Caco-2 (cell line): ENCODE measurements around the gene ACY1. TPM values are rescaled to one million over a fixed set of nuclear protein-coding genes. Genes with fewer than 3 reads are reported as not detected.

ENCODE experiments used
- BruUV-seq: library from RNA; stranded (reverse); fragments of 400-500 nt; replicated peaks from 2 replicates; lab custom pipeline; 2021; lab: Mats Ljungman, UMichigan
- CTCF ChIA-PET: fragments of 300-600 bp; sonication (Branson Sonifier 250); formaldehyde crosslinking; loops from one replicate; lab custom pipeline; 2022; ENCODE audit warnings: antibody characterized with exemption; lab: Charles Lee
- POLR2A ChIA-PET: fragments of 300-600 bp; sonication (Branson Sonifier 250); formaldehyde crosslinking; loops from one replicate; lab custom pipeline; 2022; ENCODE audit warnings: antibody characterized with exemption; lab: Charles Lee
- DNase-seq, 2 experiments: peaks; one replicate each; pipeline versions ENCODE4 v3.0.0 to v3.0.0-alpha.2; 2020 to 2022
- H3K27me3 ChIP-seq: replicated peaks from 2 replicates; pipeline ENCODE4 v1.6.0; 2011; ENCODE audit warnings: low read length; ENCODE audit not compliant: control insufficient read depth, insufficient read depth
- H3K36me3 ChIP-seq: 2 replicates; pipeline ENCODE4 v1.5.1; 2011; ENCODE audit warnings: low read length; ENCODE audit not compliant: control insufficient read depth, insufficient read depth
- H3K4me1 ChIP-seq: fragments of 250-450 bp; sonication (Bioruptor Pico); 2 replicates; pipeline ENCODE4 v1.5.1; 2020; ENCODE audit warnings: mild to moderate bottlenecking
- H3K4me3 ChIP-seq: 2 replicates; pipeline ENCODE4 v1.5.1; 2011; ENCODE audit warnings: low read depth, mild to moderate bottlenecking, control low read depth, low read length
- H3K9me3 ChIP-seq: fragments of 250-450 bp; sonication (Bioruptor Pico); 2 replicates; pipeline ENCODE4 v1.5.1; 2020; ENCODE audit warnings: mild to moderate bottlenecking, moderate library complexity
- H3K27ac Mint-ChIP-seq: one replicate; pipeline ENCODE4 v1.8.0; 2022; ENCODE audit warnings: mixed read lengths; ENCODE audit not compliant: unreplicated experiment
- H3K27me3 Mint-ChIP-seq: one replicate; pipeline ENCODE4 v1.8.0; 2022; ENCODE audit warnings: mixed read lengths; ENCODE audit not compliant: insufficient read depth, unreplicated experiment
- H3K36me3 Mint-ChIP-seq: one replicate; pipeline ENCODE4 v1.8.0; 2022; ENCODE audit warnings: mild to moderate bottlenecking, mixed read lengths; ENCODE audit not compliant: insufficient read depth, unreplicated experiment
- H3K4me1 Mint-ChIP-seq: one replicate; pipeline ENCODE4 v1.8.0; 2022; ENCODE audit warnings: low read depth, mixed read lengths; ENCODE audit not compliant: unreplicated experiment
- H3K4me3 Mint-ChIP-seq: one replicate; pipeline ENCODE4 v1.8.0; 2022; ENCODE audit warnings: mild to moderate bottlenecking, moderate library complexity, mixed read lengths; ENCODE audit not compliant: unreplicated experiment
- H3K9me3 Mint-ChIP-seq: one replicate; pipeline ENCODE4 v1.8.0; 2022; ENCODE audit warnings: mixed read lengths; ENCODE audit not compliant: unreplicated experiment
- CTCF ChIP-seq, 2 experiments: fragments of 200-600 bp in 1 of 2; IDR thresholded peaks; 1 replicate in 1 of 2; 2 replicates in 1 of 2; pipeline versions ENCODE4 v1.5.1 to v1.8.0; 2011 to 2022; ENCODE audit warnings: antibody characterized with exemption in 1 of 2, control low read depth in 1 of 2, inconsistent platforms in 1 of 2, low read depth in 1 of 2, low read length in 1 of 2, mild to moderate bottlenecking in 1 of 2, moderate library complexity in 1 of 2; ENCODE audit not compliant: insufficient read depth in 1 of 2, severe bottlenecking in 1 of 2, unreplicated experiment in 1 of 2
- intact Hi-C: fragments of 100-400 bp; cut with micrococcal nuclease; formaldehyde crosslinking; loops from one replicate; pipeline ENCODE4 v1.10.0; 2022; ENCODE audit not compliant: unreplicated experiment
- total RNA-seq: library from RNA; stranded (reverse); gene quantifications from 2 replicates; pipeline ENCODE4 v1.2.3, GENCODE V29; 2022

The ACY1 gene
- total RNA-seq, 1 experiment from 2014 or later, result 62.4 TPM

GRCh38 chr3:51941798-51942602 lies 41.3 kb upstream of the ACY1 start, which contains the start of the genes PARP3 and RRP9:
Gene PARP3, plus strand, starts transcription at chr3:51942363. Its CDS starts 993 bp downstream, at chr3:51943356.
Gene RRP9, minus strand, starts transcription at chr3:51941904. Its CDS starts 37 bp downstream, at chr3:51941867.
- peak; percentile 99 to 100 for DNase-seq
- Mint-ChIP-seq H3K27me3 (no peaks in the 10 kb centered on the region), H3K4me1 (peaks cover 7% of the 10 kb centered on the region), H3K27ac (peak within 1 kb of the TSS; percentile 6), H3K4me3 (peak within 1 kb of the TSS; percentile 63), H3K9me3 (no peaks in the 10 kb centered on the region), H3K36me3 (peaks cover 26% of the 10 kb centered on the region)
- H3K4me3 ChIP-seq, result peak within 1 kb of the TSS; percentile 49
- CTCF ChIA-PET, result interaction anchor here (0.5 to 2.7 kb wide), 24 partner anchors 21 to 1315 kb away, joined by 3 to 41 read pairs (median 4); partner anchors contain the start of genes ABHD14A, ABHD14B, ACY1 and DCAF1
- TF ChIP-seq CTCF (IDR thresholded peaks at IDR 0.05; ENCODE audit: insufficient read depth in 1 of 2, low read depth in 1 of 2, low read length in 1 of 2, severe bottlenecking in 1 of 2, unreplicated experiment in 1 of 2), result peak; percentile 95
- H3K9me3 ChIP-seq, result no peaks in the 10 kb centered on the region
- H3K4me1 ChIP-seq, result peaks cover 13% of the 10 kb centered on the region
- H3K27me3 ChIP-seq, result no peaks in the 10 kb centered on the region
- POLR2A ChIA-PET, result interaction anchor here (0.6 to 2.2 kb wide), 4 partner anchors 32 to 54 kb away, joined by 6 to 15 read pairs (median 10); partner anchors contain the start of genes ABHD14A, ABHD14B, ACY1 and RPL29
- no TSS peak for BruUV-seq
- intact Hi-C loops, result loop anchor here (1.0 to 2.0 kb wide), 5 partner anchors 25 to 202 kb away; partner anchors contain the start of genes ABHD14B and PCBP4
- H3K36me3 ChIP-seq, result no peaks in the 10 kb centered on the region; the same call in 1 of the 2 replicates

- no peak for TF ChIP-seq CTCF (IDR thresholded peaks at IDR 0.05; ENCODE audit: insufficient read depth in 1 of 2, low read depth in 1 of 2, low read length in 1 of 2, severe bottlenecking in 1 of 2, unreplicated experiment in 1 of 2)
- peak; percentile 7 to 39 for DNase-seq
- Mint-ChIP-seq H3K9me3 (no peaks in the 10 kb centered on the region), H3K27ac (peak overlapping the region; percentile 6), H3K4me3 (peak overlapping the region; percentile 63), H3K4me1 (peaks cover 7% of the 10 kb centered on the region), H3K27me3 (no peaks in the 10 kb centered on the region), H3K36me3 (peaks cover 21% of the 10 kb centered on the region)
- Histone ChIP-seq H3K4me3 (peak overlapping the region; percentile 26), H3K4me1 (peaks cover 13% of the 10 kb centered on the region), H3K9me3 (no peaks in the 10 kb centered on the region), H3K36me3 (no peaks in the 10 kb centered on the region), H3K27me3 (no peaks in the 10 kb centered on the region)
- ChIA-PET CTCF (interaction anchor here (0.6 to 2.7 kb wide), 7 partner anchors 31 to 362 kb away, joined by 3 to 41 read pairs (median 7); partner anchors contain the start of genes ABHD14B, ACY1, DUSP7 and POC1A), POLR2A (interaction anchor here (0.5 to 2.2 kb wide), 5 partner anchors 30 to 113 kb away, joined by 4 to 15 read pairs (median 5); partner anchors contain the start of genes ABHD14A, ABHD14B, ACY1 and RPL29)
- intact Hi-C loops, result loop anchor here (1.0 to 2.0 kb wide), 5 partner anchors 24 to 201 kb away; partner anchors contain the start of genes ABHD14B and PCBP4
- BruUV-seq, result no TSS peak
Measured at GRCh38 chr3:51942603-51943450, 40.5 kb upstream of the ACY1 start.
